Breast epithelium (tissue), 3 donors: ENCODE measurements around the gene POU3F2.

Experiments
- CTCF ChIP-seq, 3 donors: fragments of 450-650 bp; IDR thresholded peaks; one replicate each; pipeline ENCODE4 v1.5.1; 2016 to 2017; ENCODE audit warnings: antibody characterized with exemption in 3 of 3, mild to moderate bottlenecking in 3 of 3, moderate library complexity in 3 of 3
- POLR2A ChIP-seq: fragments of 450-650 bp; IDR thresholded peaks from one replicate; pipeline ENCODE4 v1.6.1; 2016; ENCODE audit warnings: antibody characterized with exemption, mild to moderate bottlenecking, moderate library complexity
- POLR2AphosphoS5 ChIP-seq, 3 donors: sonication (generic); formaldehyde crosslinking; IDR thresholded peaks; one replicate each; pipeline ENCODE4 v1.6.1; 2017; ENCODE audit warnings: antibody characterized with exemption in 3 of 3

DNA sequence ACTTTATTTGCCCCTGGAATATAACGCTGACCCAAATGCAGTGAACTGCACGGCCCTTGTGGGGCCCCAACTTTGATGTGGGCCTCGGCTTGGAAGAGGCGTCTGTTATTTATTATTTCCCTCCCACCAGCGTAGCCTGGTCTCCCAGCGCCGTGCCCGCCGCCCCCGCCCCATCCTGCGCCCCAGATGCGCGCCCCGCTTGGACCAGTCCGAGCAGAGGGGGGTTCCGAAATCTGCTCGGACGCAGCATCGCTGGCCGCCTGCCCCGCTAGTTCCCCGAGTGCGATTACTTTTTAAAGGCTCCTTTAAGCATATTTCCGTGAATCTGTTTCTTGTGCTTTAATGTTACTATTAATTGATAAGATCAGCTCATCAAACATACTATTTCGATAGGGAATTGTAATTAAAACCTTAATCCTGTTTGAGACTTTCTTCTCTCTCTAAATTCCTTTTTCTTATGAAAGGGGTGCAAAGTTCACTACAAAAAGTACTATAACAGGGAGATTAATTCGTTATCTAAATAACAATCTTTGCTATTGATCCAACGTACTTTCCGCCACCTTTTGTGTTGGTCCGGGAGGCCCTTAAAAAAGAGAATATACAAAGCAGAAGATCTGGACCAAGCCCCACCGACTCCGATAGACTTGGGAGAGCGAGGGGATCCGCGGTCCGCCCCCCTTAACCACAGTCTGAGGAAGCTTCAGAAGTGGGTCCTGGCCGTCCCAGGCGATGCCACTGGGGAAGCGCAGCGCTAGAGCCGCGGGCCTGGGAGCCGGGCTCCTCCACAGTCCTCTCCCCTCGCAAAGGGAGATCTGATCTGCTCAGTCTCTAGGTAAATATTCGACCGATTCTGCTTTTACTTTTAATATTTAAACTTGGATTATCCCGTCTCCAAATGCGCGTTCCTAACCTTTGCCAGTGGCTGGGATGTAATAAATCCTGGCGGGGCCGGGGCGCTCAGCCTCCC, 10.2 kb downstream of the POU3F2 start:
- no peak for TF ChIP-seq CTCF (IDR thresholded peaks at IDR 0.05)
- no peak for TF ChIP-seq POLR2A
- no peak for TF ChIP-seq POLR2AphosphoS5 (IDR thresholded peaks at IDR 0.05)
